Retinal pigment epithelial cell (primary cell): ENCODE data around the gene NBEAL2.
"Not testable (repeated sequence)": the region's sequence is repeated elsewhere in the genome, so short reads cannot be mapped to it uniquely, and the experiment has no call there.

Experiments
- DNase-seq: peaks from one replicate; pipeline ENCODE4 v3.0.0-alpha.2; 2010; ENCODE audit warnings: low read depth
- H3K4me3 ChIP-seq: 2 replicates; pipeline ENCODE4 v1.5.1; 2011; ENCODE audit warnings: mild to moderate bottlenecking, low read length, control low read depth, moderate library complexity
- TF ChIP-seq, protein P1 (sequence below): conservative IDR thresholded peaks from 2 replicates; pipeline ENCODE4 v1.5.1; 2011; ENCODE audit warnings: low read depth, low read length, control low read depth, inconsistent platforms

The NBEAL2 gene

DNA sequence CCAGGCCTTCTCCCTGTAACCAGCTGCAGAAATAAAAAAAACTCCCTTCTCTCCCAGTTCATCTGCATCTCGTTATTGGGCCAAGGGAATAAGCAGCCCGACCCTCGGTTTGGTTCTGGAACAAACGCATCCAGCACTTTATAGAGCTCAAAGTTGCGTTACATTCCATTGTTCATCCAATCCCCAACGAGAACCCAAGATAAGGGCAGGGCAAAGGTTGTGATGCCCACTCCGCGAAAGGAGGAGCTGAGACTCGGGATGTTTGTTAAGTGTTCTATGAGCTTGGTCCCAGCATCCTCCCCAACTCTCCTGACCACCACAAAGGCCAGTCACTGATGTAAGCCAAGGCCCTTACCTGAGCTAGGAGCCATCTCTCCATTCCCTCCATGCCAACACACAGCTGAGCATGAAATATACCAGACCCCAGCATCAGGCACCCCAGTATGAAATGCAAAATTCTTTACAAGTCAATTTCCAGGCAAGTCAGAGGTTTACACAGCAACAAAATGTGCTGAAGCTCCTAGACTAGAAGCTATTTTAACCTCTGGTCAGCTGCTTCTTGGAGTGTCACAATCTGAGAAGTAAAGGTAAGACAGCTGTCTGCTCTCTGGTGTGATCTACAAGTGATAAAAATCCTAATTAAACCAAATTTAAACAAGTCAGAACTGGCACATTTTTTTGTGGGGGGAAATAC, 20.9 kb upstream of the NBEAL2 start:
- TF ChIP-seq, protein P1, sequence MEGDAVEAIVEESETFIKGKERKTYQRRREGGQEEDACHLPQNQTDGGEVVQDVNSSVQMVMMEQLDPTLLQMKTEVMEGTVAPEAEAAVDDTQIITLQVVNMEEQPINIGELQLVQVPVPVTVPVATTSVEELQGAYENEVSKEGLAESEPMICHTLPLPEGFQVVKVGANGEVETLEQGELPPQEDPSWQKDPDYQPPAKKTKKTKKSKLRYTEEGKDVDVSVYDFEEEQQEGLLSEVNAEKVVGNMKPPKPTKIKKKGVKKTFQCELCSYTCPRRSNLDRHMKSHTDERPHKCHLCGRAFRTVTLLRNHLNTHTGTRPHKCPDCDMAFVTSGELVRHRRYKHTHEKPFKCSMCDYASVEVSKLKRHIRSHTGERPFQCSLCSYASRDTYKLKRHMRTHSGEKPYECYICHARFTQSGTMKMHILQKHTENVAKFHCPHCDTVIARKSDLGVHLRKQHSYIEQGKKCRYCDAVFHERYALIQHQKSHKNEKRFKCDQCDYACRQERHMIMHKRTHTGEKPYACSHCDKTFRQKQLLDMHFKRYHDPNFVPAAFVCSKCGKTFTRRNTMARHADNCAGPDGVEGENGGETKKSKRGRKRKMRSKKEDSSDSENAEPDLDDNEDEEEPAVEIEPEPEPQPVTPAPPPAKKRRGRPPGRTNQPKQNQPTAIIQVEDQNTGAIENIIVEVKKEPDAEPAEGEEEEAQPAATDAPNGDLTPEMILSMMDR, result no peak
- H3K4me3 ChIP-seq, result no peak overlapping the region
- DNase-seq, result no peak

- TF ChIP-seq, protein P1, result no peak
- H3K4me3 ChIP-seq, result no peak overlapping the region
- DNase-seq, result no peak
These were observed 20.3 kb upstream of the NBEAL2 start for GRCh38 chr3:46959161-46959511.

- no peak overlapping the region for H3K4me3 ChIP-seq
- DNase-seq, result no peak
- TF ChIP-seq, protein P1, result no peak
These were observed 19.3 kb upstream of the NBEAL2 start for GRCh38 chr3:46960081-46960701.

- TF ChIP-seq, protein P1, result no peak
- no peak overlapping the region for H3K4me3 ChIP-seq
- no peak for DNase-seq
These were observed 18.6 kb upstream of the NBEAL2 start for GRCh38 chr3:46960835-46961234.

DNA sequence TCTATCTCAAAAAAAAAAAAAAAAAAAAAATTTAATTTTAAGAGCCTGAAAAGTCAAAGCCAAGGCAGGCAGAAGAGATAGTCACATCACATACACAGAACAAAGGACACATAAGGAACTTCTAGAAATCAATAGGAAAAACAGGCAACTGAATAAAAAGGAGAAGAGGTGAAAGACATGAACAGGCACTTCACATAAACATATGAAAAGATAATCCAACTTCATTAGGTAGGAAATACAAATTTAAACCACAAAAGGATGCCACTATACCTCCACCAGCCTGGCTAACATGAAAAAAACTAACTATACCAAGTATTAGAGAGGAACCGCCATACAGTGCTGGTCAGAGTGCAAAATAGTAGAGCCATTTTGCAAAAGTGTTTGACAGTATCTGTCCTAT, 17.0 kb upstream of the NBEAL2 start:
- DNase-seq, result no peak
- H3K4me3 ChIP-seq, result no peak overlapping the region
- TF ChIP-seq, protein P1, result no peak

DNA sequence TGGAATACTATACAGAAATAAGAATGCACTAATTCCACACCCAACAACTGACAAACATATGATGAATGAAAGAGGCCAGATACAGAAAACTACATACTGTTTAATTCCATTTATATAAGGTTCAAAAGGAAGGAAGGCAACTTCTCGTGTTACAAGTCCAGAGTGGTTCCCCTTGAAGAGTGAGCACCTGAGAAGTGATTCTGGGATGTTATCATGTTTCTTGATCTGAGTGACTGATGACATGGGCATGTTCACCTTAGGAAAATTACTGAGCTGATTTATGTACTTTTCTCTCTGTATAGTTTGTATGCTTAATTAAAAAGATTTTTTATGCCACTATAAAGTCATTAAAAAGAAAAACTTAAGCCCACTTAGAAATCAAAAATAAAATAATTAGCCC, 16.5 kb upstream of the NBEAL2 start:
- H3K4me3 ChIP-seq, result no peak overlapping the region
- DNase-seq, result no peak
- TF ChIP-seq, protein P1, result no peak

DNA sequence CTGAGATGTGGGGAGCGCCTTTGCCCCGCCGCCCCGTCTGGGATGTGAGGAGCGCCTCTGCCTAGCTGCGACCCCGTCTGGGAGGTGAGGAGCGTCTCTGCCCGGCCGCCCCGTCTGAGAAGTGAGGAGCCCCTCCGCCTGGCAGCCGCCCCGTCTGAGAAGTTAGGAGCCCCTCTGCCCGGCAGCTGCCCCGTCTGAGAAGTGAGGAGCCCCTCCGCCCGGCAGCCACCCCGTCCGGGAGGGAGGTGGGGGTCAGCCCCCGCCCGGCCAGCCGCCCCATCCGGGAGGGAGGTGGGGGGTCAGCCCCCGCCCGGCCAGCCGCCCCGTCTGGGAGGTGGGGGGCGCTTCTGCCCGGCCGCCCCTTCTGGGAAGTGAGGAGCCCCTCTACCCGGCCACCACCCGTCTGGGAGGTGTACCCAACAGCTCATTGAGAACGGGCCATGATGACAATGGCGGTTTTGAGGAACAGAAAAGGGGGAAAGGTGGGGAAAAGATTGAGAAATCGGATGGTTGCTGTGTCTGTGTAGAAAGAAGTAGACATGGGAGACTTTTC, 15.4 kb upstream of the NBEAL2 start:
- DNase-seq, H3K4me3 ChIP-seq: not testable (repeated sequence)
